ENCODE data around the gene PTGIS. TPM values are rescaled to one million over a fixed set of nuclear protein-coding genes. Genes with fewer than 3 reads are reported as not detected.

The PTGIS gene
- total RNA-seq, 1 donor from 2014 or later, result 31.3 TPM

DNA sequence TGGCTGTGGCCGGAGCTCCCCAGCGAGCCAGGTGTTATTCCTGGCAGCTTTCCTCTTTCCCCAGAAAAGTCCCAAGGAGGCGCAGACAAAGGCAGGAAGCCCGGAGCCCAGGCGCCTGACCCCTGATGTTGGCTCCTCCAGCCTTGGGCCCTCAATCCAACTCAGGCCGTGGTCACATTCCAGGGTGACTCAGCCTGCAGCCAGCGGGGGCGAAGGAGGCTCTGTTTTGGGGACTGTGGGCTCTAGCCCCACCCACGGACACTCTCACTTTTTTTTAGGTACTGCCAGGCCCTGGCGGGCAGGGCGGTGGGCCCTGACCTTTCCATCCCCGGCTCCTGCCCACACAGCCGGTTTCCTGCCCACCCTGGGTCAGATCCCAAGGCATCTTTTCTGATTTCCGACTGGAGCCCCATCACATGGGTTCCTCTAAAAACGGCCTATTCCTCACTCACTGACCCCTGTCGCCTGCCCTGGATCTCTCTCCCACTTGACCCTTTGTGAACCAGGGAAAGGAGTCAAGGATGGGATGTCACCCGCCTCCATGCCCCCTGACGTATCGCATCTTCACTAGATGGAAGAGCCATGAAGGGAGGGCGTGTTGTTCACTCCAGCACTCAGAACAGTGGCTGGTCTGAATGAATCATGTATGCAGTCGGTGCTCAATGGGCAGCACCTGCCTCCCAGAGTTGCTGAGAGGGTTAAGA, 5.5 kb downstream of the PTGIS start:
- H3K9me3 Mint-ChIP-seq, result peaks cover 2% of the 10 kb centered on the region
- H3K4me3 Mint-ChIP-seq, result peak overlapping the region; percentile 16
- peaks cover 33% of the 10 kb centered on the region for H3K79me2 ChIP-seq (ENCODE audit: low read depth)
- H3K4me1 Mint-ChIP-seq, result peaks cover 14% of the 10 kb centered on the region
- H3K27ac ChIP-seq, result no peak overlapping the region
- no peak overlapping the region for H3K9ac ChIP-seq
- no peaks in the 10 kb centered on the region for H3K27me3 ChIP-seq
- H3F3A ChIP-seq (ENCODE audit: low read depth), result peaks cover 17% of the 10 kb centered on the region
- TF ChIP-seq EZH2 (IDR thresholded peaks at IDR 0.05) (no peak), EZH2phosphoT487 (IDR thresholded peaks at IDR 0.05) (no peak)
- TF ChIP-seq, protein P1, sequence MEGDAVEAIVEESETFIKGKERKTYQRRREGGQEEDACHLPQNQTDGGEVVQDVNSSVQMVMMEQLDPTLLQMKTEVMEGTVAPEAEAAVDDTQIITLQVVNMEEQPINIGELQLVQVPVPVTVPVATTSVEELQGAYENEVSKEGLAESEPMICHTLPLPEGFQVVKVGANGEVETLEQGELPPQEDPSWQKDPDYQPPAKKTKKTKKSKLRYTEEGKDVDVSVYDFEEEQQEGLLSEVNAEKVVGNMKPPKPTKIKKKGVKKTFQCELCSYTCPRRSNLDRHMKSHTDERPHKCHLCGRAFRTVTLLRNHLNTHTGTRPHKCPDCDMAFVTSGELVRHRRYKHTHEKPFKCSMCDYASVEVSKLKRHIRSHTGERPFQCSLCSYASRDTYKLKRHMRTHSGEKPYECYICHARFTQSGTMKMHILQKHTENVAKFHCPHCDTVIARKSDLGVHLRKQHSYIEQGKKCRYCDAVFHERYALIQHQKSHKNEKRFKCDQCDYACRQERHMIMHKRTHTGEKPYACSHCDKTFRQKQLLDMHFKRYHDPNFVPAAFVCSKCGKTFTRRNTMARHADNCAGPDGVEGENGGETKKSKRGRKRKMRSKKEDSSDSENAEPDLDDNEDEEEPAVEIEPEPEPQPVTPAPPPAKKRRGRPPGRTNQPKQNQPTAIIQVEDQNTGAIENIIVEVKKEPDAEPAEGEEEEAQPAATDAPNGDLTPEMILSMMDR (IDR thresholded peaks at IDR 0.05), result no peak
- peak; percentile 53 for DNase-seq (ENCODE audit: low spot score)
- H3K36me3 ChIP-seq, result no peaks in the 10 kb centered on the region
- peak overlapping the region; percentile 16 for H3K4me2 ChIP-seq
- no peaks in the 10 kb centered on the region for H3K9me3 ChIP-seq (ENCODE audit: low read depth)
- H4K20me1 ChIP-seq (ENCODE audit: low read depth), result peaks cover 12% of the 10 kb centered on the region
- peak overlapping the region; percentile 64 for H3K27ac Mint-ChIP-seq
- H3K4me3 ChIP-seq, result no peak overlapping the region
- H3K27me3 Mint-ChIP-seq (ENCODE audit: insufficient read depth, low read depth), result peaks cover 4% of the 10 kb centered on the region
- H3K36me3 Mint-ChIP-seq, result peaks cover 2% of the 10 kb centered on the region
- peaks cover 23% of the 10 kb centered on the region for H3K4me1 ChIP-seq
- no peak overlapping the region for H2AFZ ChIP-seq (replicated peaks)

DNA sequence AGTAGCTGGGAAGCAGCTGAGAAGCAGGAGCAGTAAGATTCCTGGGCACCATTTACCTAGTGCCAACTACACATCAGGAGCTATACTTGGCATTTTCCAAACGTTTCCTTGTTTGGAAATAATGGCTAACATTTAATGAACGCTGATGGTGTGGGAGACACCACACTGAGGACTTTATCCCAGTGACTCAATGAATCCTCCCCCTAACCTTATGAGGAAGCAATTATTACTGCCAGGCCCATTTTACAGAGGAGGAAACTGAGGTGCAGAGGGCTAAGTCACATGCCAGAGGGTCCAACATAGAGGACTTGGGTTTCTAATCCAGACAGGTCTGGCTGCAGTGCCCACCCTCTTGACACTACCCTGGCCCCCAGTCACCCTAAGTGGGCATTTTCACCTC, 6.1 kb downstream of the PTGIS start:
- H3K4me3 ChIP-seq, result no peak overlapping the region
- peaks cover 6% of the 10 kb centered on the region for H3K27me3 Mint-ChIP-seq (ENCODE audit: insufficient read depth, low read depth)
- H4K20me1 ChIP-seq (ENCODE audit: low read depth), result peaks cover 12% of the 10 kb centered on the region
- H3K4me3 Mint-ChIP-seq, result no peak overlapping the region
- H3K27ac Mint-ChIP-seq, result no peak overlapping the region
- H3K27me3 ChIP-seq, result no peaks in the 10 kb centered on the region
- H3K27ac ChIP-seq, result no peak overlapping the region
- no peak overlapping the region for H2AFZ ChIP-seq (replicated peaks)
- no peak for DNase-seq (ENCODE audit: low spot score)
- H3K9me3 ChIP-seq (ENCODE audit: low read depth), result peaks cover under 1% of the 10 kb centered on the region
- H3K36me3 ChIP-seq, result no peaks in the 10 kb centered on the region
- peaks cover 14% of the 10 kb centered on the region for H3K4me1 Mint-ChIP-seq
- H3K4me2 ChIP-seq, result peak overlapping the region; percentile 16
- H3K79me2 ChIP-seq (ENCODE audit: low read depth), result peaks cover 27% of the 10 kb centered on the region
- peaks cover 2% of the 10 kb centered on the region for H3K9me3 Mint-ChIP-seq
- H3K9ac ChIP-seq, result no peak overlapping the region
- peaks cover 2% of the 10 kb centered on the region for H3K36me3 Mint-ChIP-seq
- H3F3A ChIP-seq (ENCODE audit: low read depth), result peaks cover 17% of the 10 kb centered on the region
- TF ChIP-seq EZH2 (IDR thresholded peaks at IDR 0.05) (no peak), EZH2phosphoT487 (IDR thresholded peaks at IDR 0.05) (no peak)
- TF ChIP-seq, protein P1 (IDR thresholded peaks at IDR 0.05), result no peak
- peaks cover 16% of the 10 kb centered on the region for H3K4me1 ChIP-seq

DNA sequence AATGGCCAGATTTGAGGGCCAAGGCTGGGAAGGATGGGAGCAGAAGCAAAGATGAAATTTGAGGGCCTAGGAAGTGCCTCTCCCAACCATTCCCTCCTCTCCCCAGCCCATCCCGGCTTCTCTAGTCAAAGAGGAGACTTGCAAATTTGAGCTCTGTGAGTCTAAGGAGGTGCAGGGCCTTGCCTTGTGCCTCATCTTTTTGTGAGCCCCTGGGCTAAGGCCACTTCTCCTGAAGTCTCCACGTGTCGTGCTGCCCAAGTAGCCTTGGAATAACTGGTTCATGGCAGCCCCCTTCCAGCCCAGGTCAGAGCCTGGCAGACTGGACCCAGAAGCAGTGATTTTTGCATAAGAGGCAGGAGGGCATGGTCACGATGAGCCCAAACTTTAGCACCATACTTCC, 6.7 kb downstream of the PTGIS start:
- H3K4me3 ChIP-seq, result no peak overlapping the region
- Mint-ChIP-seq H3K36me3 (peaks cover 2% of the 10 kb centered on the region), H3K27ac (no peak overlapping the region), H3K4me3 (no peak overlapping the region), H3K4me1 (peaks cover 10% of the 10 kb centered on the region), H3K9me3 (peaks cover 2% of the 10 kb centered on the region), H3K27me3 (ENCODE audit: insufficient read depth, low read depth) (peaks cover 6% of the 10 kb centered on the region)
- no peak overlapping the region for H2AFZ ChIP-seq (replicated peaks)
- no peak overlapping the region for H3K27ac ChIP-seq
- H3K79me2 ChIP-seq (ENCODE audit: low read depth), result peaks cover 21% of the 10 kb centered on the region
- peaks cover 6% of the 10 kb centered on the region for H3K9me3 ChIP-seq (ENCODE audit: low read depth)
- no peak overlapping the region for H3K9ac ChIP-seq
- no peak for TF ChIP-seq EZH2 (IDR thresholded peaks at IDR 0.05)
- TF ChIP-seq EZH2phosphoT487 (IDR thresholded peaks at IDR 0.05), result no peak
- TF ChIP-seq, protein P1 (IDR thresholded peaks at IDR 0.05), result no peak
- DNase-seq (ENCODE audit: low spot score), result no peak
- no peaks in the 10 kb centered on the region for H3K27me3 ChIP-seq
- peaks cover 17% of the 10 kb centered on the region for H3F3A ChIP-seq (ENCODE audit: low read depth)
- peaks cover 12% of the 10 kb centered on the region for H4K20me1 ChIP-seq (ENCODE audit: low read depth)
- H3K4me2 ChIP-seq, result no peak overlapping the region
- peaks cover 4% of the 10 kb centered on the region for H3K36me3 ChIP-seq
- H3K4me1 ChIP-seq, result peaks cover 11% of the 10 kb centered on the region
